DND-41 (cell line): Measurements from ENCODE around the gene RIPOR1.

Experiments
- EZH2 ChIP-seq: IDR thresholded peaks from 3 replicates; pipeline ENCODE4 v1.6.1; 2012; ENCODE audit warnings: borderline replicate concordance, low read depth, mild to moderate bottlenecking, moderate library complexity, low read length, inconsistent platforms; ENCODE audit not compliant: severe bottlenecking
- TF ChIP-seq, protein P1 (sequence below): IDR thresholded peaks from 2 replicates; pipeline ENCODE4 v1.5.1; 2012; ENCODE audit warnings: borderline replicate concordance, low read length, moderate library complexity, mild to moderate bottlenecking; ENCODE audit not compliant: poor library complexity, severe bottlenecking; ENCODE audit errors: extremely low read depth

DNA sequence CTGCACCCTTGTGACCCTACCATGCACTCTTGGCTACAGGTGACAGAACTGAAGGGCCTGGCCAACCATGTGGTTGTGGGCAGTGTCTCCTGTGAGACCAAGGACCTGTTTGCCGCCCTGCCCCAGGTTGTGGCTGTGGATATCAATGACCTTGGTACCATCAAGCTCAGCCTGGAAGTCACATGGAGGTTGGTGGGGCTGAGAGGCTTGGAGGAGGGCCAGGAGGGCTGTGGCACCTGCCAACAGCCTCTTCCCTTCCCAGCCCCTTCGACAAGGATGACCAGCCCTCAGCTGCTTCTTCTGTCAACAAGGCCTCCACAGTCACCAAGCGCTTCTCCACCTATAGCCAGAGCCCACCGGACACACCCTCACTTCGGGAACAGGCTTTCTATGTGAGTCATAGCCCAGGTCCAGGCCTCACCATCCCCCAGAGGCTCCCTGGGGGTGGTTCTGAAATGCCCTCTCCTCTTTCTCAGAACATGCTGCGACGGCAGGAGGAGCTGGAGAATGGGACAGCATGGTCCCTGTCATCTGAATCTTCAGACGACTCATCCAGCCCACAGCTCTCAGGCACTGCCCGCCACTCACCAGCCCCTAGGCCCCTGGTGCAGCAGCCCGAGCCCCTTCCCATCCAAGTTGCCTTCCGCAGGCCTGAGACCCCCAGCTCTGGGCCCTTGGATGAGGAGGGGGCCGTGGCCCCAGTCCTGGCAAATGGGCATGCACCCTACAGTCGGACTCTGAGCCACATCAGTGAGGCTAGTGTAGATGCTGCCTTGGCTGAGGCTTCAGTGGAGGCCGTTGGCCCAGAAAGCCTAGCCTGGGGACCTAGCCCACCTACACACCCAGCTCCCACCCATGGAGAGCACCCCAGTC, 13.0 kb downstream of the RIPOR1 start:
- no peak for TF ChIP-seq EZH2
- TF ChIP-seq, protein P1, sequence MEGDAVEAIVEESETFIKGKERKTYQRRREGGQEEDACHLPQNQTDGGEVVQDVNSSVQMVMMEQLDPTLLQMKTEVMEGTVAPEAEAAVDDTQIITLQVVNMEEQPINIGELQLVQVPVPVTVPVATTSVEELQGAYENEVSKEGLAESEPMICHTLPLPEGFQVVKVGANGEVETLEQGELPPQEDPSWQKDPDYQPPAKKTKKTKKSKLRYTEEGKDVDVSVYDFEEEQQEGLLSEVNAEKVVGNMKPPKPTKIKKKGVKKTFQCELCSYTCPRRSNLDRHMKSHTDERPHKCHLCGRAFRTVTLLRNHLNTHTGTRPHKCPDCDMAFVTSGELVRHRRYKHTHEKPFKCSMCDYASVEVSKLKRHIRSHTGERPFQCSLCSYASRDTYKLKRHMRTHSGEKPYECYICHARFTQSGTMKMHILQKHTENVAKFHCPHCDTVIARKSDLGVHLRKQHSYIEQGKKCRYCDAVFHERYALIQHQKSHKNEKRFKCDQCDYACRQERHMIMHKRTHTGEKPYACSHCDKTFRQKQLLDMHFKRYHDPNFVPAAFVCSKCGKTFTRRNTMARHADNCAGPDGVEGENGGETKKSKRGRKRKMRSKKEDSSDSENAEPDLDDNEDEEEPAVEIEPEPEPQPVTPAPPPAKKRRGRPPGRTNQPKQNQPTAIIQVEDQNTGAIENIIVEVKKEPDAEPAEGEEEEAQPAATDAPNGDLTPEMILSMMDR = no peak
